Measurements from ENCODE around the gene DOCK8.
A peak's percentile ranks its signal among the peaks of the same experiment; 100 is the strongest.
"Not testable (repeated sequence)": the region's sequence is repeated elsewhere in the genome, so short reads cannot be mapped to it uniquely, and the experiment has no call there.

DOCK8 gene

DNA sequence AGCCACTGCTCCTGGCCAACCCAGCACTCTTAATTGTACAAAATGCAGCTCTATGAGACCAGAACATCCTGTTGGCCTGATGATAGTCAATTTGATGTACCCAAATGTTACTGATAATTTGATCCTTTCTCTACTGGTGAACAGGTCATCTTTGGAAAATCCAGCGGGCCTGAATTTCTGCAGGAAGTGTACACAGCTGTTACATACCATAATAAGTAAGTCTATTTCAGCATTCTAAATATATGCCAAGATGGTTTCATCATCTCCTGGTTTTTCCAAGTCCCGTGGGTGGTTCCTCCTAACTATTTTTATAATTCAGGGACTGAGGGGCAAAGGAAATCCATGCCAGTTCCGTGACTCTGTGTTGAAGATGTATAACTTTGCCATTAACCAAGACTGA, 155.4 kb downstream of the DOCK8 start:
- no peak for DNase-seq

DNA sequence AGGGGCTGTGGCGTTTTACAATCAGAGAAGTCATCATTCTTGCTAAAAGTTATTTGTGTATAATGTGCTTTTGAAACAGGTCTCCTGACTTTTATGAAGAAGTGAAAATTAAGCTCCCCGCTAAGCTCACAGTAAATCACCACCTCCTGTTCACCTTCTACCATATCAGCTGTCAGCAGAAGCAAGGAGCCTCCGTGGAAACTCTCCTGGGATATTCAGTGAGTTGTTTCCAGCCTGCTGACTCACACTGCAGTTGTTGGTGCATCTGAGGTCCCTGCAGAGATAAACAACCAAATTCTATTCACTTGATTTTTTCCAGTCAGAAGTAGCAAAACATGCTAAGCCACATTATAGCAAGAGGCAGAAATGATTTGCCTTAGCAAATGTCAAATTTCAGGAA, 156.7 kb downstream of the DOCK8 start:
- DNase-seq, result no peak

DNA sequence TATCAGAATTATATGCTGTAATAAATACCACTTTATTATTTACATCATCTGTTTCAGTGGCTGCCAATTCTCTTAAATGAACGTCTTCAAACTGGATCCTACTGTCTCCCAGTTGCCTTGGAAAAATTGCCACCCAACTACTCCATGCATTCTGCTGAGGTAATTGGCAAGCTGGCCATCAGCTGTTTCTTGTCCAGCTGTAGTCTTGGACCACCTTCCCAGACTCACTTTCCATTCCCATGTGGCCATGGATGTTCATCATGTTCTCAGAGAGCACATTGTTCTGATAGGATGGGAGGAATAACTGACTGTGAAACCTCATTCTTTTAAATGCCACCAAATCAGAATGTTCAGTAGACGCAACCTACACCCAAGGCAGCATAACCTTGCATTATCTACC, 157.5 kb downstream of the DOCK8 start:
- no peak for DNase-seq

DNA sequence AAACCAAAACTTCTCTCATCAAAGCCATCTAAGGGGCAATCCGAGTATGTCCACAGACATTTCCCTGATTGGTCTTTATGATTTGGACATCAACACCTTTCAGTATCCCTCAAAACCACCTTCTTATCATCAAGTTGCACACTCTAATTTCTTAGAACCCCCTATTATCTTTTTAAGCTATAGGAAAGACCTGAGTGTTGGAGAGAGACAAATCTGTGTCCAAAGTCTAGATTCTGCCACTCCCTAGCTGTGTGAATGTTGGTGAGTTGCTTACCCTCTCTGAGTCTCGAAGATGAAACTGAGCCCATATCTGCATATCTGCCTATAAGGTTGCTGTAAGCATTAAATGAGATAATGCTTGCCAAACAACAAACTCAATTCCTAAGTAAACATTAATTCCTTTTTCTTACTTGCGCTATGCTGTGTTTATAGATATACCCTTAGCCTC, 159.1 kb downstream of the DOCK8 start:
- DNase-seq, result no peak

DNA sequence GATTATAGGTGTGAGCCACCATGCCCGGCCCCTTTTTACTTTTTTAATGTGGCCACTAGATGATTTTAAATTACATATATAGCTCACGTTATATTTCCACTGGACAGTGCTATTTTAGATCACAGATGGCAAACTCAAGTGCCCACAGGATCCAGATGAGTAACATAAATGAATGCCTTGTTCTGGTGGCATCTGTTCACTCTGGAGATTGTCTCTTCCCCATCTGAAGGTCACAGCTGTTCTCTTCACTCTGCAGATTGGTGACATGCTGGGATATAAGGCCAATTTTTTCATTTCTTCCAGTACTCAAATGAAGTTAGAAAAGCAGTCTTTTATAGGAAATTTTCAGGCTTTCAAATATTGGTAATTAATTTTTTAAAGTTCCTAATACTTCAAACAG, 160.1 kb downstream of the DOCK8 start:
- DNase-seq, result no peak

DNA sequence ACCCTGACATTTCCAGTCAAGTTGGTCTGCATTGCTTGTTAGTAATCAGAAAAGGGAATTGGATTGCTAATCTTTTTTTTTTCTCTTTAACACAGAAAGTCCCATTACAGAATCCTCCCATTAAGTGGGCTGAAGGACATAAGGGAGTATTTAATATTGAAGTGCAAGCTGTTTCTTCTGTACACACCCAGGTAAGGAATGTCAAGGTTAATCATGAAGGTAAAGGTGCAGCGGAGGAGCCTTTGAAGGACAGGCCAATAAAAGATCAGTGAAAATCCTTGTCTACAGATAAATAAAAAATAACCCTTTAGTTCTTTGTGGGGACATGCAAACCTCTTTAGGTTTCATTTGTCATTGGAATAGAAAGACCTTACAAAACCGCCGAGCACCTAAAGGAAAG, 161.4 kb downstream of the DOCK8 start:
- DNase-seq, result no peak

DNA sequence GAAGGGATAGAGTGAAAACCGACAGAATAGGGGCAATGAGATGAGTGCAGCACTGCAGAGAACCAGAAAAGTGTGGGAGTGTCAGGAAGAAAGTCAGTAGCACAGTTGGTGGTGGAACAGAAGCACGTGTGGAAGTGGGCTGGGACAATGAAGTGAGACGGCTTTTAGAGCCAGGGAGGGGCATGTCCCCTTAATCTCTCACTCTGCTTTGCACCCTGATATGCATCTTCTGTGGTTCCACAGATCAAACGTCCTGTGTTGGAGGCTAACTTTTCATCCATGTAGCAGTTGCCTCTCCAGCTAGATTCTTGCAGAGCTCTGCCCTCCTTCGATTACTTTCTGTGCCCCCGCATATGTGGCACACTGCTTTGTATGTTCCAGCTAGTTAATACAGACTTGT, 163.6 kb downstream of the DOCK8 start:
- DNase-seq, result no peak

DNA sequence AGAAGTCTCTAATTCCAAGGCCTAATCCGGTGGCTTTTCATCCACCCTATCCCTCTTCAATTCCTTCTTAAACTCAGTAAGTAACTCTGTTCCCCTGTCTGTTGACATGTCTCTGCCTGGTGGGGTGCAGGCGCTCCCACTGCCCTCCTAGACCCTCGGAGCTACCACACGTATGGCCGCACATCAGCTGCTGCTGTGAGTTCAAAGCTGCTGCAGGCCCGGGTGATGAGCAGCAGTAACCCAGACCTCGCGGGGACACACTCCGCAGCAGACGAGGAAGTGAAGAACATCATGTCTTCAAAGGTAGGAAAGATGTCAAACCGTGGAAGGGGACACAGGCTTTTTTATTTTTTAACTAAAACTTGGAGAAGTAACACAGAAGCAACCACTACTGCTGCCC, 167.7 kb downstream of the DOCK8 start:
- DNase-seq, result no peak

DNA sequence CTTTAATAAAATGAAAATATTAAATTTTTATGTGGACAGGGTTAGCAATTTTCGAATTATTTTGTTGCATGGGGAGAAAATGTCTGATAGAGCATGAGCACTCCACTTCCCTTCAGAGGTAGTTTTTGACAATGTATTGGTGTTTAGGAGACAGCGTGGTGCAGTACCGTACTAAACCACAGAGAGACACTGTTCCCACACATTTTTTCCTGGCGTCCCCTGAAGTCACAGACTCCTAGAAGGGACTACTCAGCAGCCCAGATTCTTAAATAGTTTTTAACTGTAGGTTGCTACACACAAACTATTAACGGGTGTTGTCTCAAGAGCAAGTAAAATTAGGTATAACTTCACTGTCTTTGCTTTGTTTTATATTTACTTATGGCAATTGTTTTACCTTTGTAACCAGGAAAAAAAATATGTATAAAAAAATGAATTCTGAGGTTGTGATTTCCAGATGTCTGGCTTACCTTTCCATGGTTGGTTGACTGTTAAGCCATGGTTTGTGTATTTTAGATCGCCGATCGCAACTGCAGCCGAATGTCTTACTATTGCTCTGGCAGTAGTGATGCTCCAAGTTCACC, 171.2 kb downstream of the DOCK8 start:
- DNase-seq, result no peak

DNA sequence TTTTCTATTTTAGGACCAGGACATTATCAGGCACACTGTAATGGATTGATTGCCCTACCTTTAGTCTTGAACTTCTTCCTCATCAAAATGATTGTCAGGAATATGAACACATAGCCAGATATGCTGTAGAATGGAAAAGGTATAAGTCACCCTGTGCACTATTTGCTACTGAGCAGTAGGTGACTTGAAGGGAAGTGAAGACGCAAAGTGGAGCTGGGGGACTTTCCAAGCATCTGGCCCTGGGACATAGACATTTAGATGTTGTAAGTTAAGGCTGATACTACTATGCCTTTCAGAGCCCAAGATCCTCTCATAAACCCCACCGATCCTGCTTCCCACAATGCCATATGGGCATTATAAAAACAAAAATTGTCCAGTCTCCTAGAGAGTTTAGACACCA, 174.5 kb downstream of the DOCK8 start:
- no peak for DNase-seq

DNA sequence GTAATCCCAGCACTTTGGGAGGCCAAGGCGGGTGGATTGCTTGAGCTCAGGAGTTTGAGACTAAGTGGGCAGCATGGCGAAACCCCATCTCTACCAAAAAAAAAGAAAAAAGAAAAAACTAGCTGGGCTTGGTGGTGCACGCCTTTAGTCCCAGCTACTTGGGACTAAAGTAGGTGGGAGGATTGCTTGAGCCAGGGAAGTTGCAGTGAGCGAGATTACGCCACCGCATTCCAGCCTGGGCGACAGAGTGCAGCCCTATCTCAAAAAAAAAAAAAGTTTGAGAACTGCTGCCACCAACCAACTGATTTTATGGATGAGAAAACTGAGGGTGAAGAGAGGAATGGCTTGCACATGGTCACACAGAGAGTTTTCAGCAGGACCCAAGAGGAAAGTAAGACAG, 175.1 kb downstream of the DOCK8 start:
- DNase-seq, result peak in 1 of 2 donors; percentile 22

DNA sequence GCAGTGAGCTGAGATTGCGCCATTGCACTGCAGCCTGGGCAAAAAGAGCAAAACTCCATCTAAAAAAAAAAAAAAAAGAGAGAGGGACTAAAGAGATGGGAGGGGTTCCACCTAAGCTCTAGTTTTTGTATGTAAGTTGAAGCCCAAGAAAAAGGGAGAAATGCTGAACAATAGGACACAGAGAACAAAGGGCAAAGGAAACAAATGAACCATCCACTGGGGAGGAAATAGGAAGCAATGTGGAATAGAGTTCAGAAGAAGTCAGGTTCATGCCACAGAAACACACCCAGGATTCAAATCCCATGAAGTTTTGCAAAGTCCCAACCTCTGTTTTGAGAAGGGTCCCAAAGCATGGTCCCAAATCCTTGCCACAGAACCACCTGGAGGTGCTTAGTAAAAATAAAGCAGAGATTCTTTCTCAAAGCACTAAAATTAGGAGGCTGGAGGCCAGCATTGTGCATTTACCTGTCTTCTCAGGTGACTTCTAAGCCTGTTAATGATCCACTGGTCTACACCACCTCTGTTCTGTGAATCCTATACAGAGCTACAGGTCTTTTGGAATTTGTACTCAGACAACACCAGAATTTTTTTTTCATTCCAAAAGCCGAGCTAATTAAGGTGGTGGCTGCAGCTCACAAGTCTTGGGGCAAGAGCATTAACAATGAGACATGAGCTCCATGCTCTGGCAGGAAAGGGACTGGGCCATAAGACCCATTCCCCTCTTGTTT, 177.6 kb downstream of the DOCK8 start:
- no peak for DNase-seq

DNA sequence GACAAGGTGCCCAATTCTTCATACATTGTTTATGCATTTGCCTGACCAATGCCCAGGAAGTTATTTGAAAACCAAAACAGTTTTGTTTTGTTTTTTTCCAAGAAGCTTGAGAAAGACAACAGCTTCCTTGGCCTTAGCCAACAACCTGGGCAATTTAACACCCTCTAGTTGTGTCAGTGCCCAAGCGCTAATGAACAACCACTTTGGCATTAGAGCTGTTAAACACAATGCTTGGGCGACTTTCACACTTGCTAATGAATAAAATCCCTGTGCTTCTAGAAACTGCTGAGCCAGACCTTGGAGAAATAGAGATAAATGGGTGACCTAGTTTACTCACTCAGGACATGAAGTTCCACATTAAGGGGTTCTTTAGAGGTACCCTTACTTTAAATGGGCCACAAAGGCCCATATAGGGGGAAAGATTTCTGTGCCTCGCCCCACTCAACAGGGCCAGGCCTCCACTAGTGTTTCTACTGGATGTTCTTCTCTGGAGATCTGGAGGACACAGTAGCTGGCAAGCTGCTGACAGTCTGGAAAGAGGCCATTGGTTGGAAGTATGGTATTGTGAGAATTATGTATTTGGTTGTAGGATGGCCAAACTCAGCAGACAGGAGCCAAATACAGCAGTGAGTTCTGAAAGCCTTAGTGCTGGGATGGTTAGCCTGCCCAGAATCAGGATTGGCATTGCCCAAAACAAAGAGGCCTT, 179.8 kb downstream of the DOCK8 start:
- no peak for DNase-seq

DNA sequence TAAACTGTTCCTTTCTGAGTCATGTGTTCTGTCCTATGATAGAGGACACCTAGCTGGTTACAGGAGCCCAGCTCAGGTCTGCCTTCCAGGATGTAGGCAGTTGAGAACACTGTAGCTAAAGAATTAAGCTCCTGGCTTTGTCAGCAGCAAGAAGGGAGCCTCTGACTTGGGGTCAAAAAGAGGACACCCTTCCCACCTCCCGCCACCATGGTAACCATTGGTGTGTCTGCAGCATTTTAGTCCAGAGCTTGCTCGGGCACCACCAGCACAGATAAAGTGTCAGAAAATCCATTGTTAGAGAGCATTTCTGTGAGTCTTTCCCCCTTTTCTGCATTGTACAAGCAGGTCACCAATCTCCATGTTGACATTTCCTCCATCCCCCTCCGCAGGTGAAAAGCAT, 181.7 kb downstream of the DOCK8 start:
- no peak for DNase-seq

DNA sequence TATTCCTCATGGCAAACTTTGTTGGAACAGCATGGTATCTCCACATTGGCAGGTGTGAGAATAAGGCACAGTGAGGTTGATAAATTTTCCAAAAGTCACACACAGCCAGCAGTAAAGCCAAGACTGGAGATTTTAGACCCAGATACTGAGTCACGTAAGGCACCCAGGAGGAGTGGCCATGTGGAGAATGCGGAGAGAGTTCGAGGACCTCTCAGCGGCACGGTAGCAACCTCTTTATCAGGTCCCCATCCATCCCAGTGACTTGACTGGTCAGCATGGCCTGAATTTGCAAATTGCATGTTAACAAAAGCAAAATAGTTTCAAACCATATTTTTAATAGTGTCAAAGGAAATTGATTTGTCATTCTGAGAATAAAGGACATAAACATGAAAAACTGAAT, 183.4 kb downstream of the DOCK8 start:
- DNase-seq, result no peak

DNA sequence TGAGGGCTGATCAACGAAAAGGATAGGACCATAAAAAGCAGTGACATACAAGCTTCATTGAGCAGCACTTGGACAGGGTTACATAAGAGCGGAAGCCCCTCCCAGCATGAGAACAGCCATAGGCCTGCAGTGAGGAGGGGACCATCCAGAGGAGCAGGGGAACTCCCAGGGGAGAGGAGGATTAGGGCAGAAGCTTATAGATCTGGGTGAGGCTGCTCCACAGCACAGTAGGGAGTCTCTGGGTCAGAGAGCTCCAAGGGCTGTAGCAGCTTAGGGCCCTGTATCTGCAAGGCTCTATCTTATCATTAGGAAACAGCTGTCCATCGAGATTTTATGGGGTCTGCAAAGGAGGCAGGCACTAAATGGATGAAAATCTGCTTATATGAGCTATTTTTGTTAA, 186.6 kb downstream of the DOCK8 start:
- DNase-seq, result no peak

DNA sequence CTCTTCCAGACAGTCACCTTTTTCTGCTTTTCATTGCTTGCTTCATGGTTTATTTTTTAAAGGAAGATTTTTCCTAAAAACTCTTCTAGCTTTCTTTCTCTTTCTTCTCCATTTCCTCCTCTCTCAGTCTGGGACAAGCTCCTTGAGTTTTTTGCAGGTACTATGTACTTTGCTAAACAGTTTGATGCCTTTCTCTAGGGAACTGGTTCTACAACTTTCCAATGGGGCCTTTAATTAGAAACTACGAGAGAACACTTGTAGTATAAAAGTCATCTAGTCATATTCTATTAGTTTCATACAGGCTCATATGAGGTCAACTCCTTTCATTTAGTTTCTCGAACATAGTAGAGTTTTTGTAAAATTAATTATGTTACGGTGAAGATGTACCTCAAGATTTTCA, 189.6 kb downstream of the DOCK8 start:
- no peak for DNase-seq

DNA sequence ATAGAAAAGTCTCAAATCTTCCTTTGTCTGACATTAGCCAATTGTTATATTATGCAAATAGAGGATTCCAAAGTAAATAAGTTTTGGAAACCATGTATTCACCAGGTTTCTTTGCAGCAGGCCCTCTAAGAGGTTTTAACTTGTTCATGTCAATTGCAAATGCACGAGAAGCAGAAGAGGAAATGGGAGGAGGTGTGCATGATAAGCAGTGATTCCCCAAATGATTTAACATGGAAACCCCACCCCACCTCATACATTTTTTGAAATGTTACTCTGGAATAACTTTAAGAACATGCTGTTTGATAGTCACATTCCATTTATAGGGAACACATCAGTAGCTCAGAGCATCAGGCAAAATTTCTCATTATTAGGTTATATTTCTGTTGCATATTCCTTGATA, 190.7 kb downstream of the DOCK8 start:
- DNase-seq, result no peak

DNA sequence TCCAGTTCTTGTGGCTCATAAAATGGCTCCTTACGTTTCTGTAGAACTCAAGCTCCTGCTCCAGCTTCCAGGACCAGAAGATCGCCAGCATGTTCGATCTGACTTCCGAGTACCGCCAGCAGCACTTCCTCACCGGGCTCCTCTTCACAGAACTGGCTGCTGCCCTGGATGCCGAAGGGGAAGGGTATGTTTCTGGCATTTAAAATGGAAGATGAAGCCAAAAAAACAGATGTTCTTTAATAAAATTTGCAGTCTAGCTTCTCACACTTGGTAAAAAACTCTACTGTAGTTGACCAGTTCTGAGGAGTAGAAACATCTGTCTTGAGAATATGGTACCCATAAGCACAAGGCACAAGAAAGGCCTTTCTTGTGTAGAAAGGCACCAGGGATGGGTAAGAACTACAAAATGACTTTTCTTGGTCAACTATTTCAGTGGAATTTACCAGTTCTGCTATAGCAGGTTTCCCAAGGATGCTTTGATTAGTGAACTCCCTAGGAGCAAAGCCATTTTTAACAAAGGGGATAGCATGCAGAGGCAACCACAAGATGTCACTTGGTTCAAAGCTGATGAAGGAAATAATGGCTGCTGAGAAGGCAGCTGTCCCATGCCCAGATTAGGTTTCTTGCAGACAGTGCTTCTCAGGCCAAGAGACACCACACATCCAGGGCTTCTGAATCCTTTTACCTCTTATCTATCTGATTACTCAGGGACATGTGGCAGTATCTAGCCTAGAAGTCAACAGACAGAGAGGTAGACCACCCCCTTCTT, 192.4 kb downstream of the DOCK8 start:
- DNase-seq, result no peak

DNA sequence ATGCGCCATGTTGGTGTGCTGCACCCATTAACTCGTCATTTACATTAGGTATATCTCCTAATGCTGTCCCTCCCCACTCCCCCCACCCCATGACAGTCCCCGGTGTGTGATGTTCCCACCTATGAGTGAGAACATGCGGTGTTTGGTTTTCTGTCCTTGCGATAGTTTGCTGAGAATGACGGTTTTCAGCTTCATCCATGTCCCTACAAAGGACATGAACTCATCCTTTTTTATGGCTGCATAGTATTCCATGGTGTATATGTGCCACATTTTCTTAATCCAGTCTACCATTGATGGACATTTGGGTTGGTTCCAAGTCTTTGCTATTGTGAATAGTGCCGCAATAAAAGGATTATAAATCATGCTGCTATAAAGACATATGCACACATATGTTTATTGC, 195.0 kb downstream of the DOCK8 start:
- DNase-seq, result not testable (repeated sequence)

DNA sequence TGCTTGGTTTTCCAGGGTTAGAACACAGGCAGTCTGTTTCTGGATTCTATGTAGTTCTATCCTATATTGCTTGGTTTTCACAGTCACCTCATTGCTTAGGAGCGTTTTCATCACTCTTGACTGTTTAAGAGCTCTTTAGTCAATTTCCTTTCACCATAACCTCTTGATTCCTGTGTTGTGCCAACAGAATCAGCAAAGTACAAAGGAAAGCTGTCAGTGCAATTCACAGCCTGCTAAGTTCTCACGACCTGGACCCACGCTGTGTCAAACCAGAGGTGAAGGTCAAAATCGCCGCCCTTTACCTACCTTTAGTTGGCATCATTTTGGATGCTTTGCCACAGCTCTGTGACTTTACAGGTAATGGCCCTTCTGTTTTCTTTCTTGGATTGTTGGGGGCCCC, 199.9 kb downstream of the DOCK8 start:
- no peak for DNase-seq

DNA sequence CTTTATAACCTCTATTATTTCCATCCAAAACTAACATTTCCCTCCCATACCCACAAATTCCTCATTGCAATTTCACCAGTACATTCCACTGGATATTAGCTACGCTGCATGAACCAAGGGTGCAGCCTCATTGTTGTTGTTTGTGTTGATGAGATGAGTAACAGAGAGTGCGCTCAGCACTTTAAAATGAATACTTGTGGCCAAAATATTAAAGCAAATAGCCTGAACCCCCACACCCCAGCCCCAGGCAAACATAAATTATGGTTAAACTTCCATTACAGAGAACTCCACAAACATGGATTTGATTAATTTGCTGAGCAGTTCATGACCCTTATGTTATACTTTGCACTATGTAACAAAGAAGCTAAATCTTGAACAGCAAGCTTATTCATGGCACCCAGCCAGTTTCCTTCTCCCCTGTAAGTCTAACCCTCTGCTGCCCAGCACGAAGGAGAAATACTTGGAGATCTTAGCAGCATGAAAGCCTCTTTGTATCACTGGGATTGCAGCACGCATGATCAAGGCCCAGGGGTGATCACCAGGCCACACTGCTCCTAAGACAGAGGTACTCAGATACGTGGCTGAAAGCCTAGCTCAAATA, 205.0 kb downstream of the DOCK8 start:
- DNase-seq, result no peak

DNA sequence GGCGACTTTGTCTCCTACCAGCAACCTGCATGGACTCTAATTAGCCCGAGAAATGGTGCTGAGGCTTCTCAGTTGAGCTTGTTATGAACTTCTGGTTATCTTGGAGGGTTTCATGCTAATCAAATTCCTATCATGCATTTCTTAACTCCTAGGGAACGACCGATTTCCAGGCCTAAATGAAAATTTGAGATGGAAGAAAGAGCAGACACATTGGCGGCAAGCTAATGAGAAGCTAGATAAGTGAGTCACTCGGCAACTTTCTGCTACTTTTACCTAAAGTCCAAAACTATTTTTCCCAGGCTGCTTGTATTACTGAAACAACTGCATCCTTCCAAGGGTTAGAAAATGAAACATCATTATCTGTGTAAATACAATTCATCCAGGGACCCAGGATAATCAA, 207.2 kb downstream of the DOCK8 start:
- no peak for DNase-seq

Measured in inflammatory macrophage (primary cell).